Effector memory CD8-positive, alpha-beta T cell (primary cell): Measurements from ENCODE around the gene TCF12.

Source experiments
- ATAC-seq: fragments of 150-1000 bp; cut with Tn5 transposase; replicated peaks from 2 replicates; pipeline ENCODE4 v1.10.0; 2021; ENCODE audit warnings: mild to moderate bottlenecking, moderate library complexity
- DNase-seq, 3 experiments: peaks; one replicate each; pipeline ENCODE4 v3.0.0; 2021
- H3K27ac Mint-ChIP-seq, 2 donors: one replicate each; pipeline ENCODE4 v1.8.0; 2022; ENCODE audit warnings: mild to moderate bottlenecking in 2 of 2, mixed read lengths in 2 of 2, moderate library complexity in 2 of 2
- H3K27me3 Mint-ChIP-seq, 2 donors: one replicate each; pipeline ENCODE4 v1.8.0; 2022; ENCODE audit warnings: mixed read lengths in 2 of 2
- H3K36me3 Mint-ChIP-seq: one replicate; pipeline ENCODE4 v1.8.0; 2022; ENCODE audit warnings: mild to moderate bottlenecking, moderate library complexity, mixed read lengths; ENCODE audit not compliant: insufficient read depth
- H3K4me1 Mint-ChIP-seq, 2 donors: one replicate each; pipeline ENCODE4 v1.8.0; 2022; ENCODE audit warnings: low read depth in 2 of 2, mixed read lengths in 2 of 2
- H3K4me3 Mint-ChIP-seq, 2 donors: one replicate each; pipeline ENCODE4 v1.8.0; 2022; ENCODE audit warnings: mild to moderate bottlenecking in 2 of 2, mixed read lengths in 2 of 2, moderate library complexity in 2 of 2
- H3K9me3 Mint-ChIP-seq, 2 donors: one replicate each; pipeline ENCODE4 v1.8.0; 2022; ENCODE audit warnings: mixed read lengths in 2 of 2
- total RNA-seq, 9 experiments: gene quantifications; one replicate each; lab custom pipeline; 2026; lab: John Stamatoyannopoulos, UW

TCF12 gene
- 111 to 167 (median 127) reads per million in 9 experiments for total RNA-seq

GRCh38 chr15:56918046-56918938 lies at the start of gene TCF12:
TSS of gene TCF12 (plus strand) at chr15:56918644. CDS start at chr15:56919914, 1,270 bp downstream.
- Mint-ChIP-seq H3K4me1 (peaks cover 27 to 40% of the 10 kb centered on the region in 2 donors), H3K4me3 (peak within 1 kb of the TSS; percentile 87 to 88), H3K9me3 (no peaks in the 10 kb centered on the region), H3K27me3 (no peaks in the 10 kb centered on the region), H3K27ac (peak within 1 kb of the TSS; percentile 90 to 93), H3K36me3 (peaks cover 22% of the 10 kb centered on the region)
- DNase-seq, result peak; percentile 83 to 86 (median 86)
- peak; percentile 69 for ATAC-seq

GRCh38 chr15:56869573-56869972 lies 48.9 kb upstream of the TCF12 start:
- no peak overlapping the region for H3K27ac Mint-ChIP-seq
- no peak for ATAC-seq
- H3K4me1 Mint-ChIP-seq, result no peaks in the 10 kb centered on the region
- DNase-seq, result no peak
- H3K4me3 Mint-ChIP-seq, result no peak overlapping the region
- H3K36me3 Mint-ChIP-seq, result peaks cover 2% of the 10 kb centered on the region
- no peaks in the 10 kb centered on the region for H3K27me3 Mint-ChIP-seq
- no peaks in the 10 kb centered on the region for H3K9me3 Mint-ChIP-seq

GRCh38 chr15:56871185-56871584 lies 47.3 kb upstream of the TCF12 start:
- no peak for DNase-seq
- no peak overlapping the region for H3K4me3 Mint-ChIP-seq
- no peaks in the 10 kb centered on the region for H3K27me3 Mint-ChIP-seq
- H3K36me3 Mint-ChIP-seq, result peaks cover 2% of the 10 kb centered on the region
- no peak for ATAC-seq
- H3K9me3 Mint-ChIP-seq, result no peaks in the 10 kb centered on the region
- no peaks in the 10 kb centered on the region for H3K4me1 Mint-ChIP-seq
- no peak overlapping the region for H3K27ac Mint-ChIP-seq

GRCh38 chr15:56871867-56872266 lies 46.6 kb upstream of the TCF12 start:
- Mint-ChIP-seq H3K27ac (no peak overlapping the region), H3K4me1 (no peaks in the 10 kb centered on the region)
- no peak for DNase-seq

GRCh38 chr15:56877255-56877970 lies 41.0 kb upstream of the TCF12 start:
- Mint-ChIP-seq H3K27me3 (no peaks in the 10 kb centered on the region), H3K9me3 (no peaks in the 10 kb centered on the region), H3K27ac (no peak overlapping the region), H3K4me1 (no peaks in the 10 kb centered on the region), H3K4me3 (no peak overlapping the region), H3K36me3 (peaks cover 3% of the 10 kb centered on the region)
- no peak for ATAC-seq
- DNase-seq, result no peak

More at GRCh38 chr15:56871867-56872266, 46.6 kb upstream of the TCF12 start:
- ATAC-seq, result no peak
- no peak overlapping the region for H3K4me3 Mint-ChIP-seq
- no peaks in the 10 kb centered on the region for H3K9me3 Mint-ChIP-seq
- H3K27me3 Mint-ChIP-seq, result no peaks in the 10 kb centered on the region
- peaks cover 2% of the 10 kb centered on the region for H3K36me3 Mint-ChIP-seq

GRCh38 chr15:56879502-56879901 lies 38.9 kb upstream of the TCF12 start:
- Mint-ChIP-seq H3K27ac (no peak overlapping the region), H3K27me3 (no peaks in the 10 kb centered on the region), H3K4me3 (no peak overlapping the region), H3K4me1 (no peaks in the 10 kb centered on the region), H3K9me3 (no peaks in the 10 kb centered on the region), H3K36me3 (peaks cover 3% of the 10 kb centered on the region)
- DNase-seq, result no peak
- no peak for ATAC-seq

GRCh38 chr15:56883088-56883487 lies 35.4 kb upstream of the TCF12 start:
- no peak for DNase-seq
- Mint-ChIP-seq H3K27me3 (no peaks in the 10 kb centered on the region), H3K4me3 (no peak overlapping the region), H3K9me3 (no peaks in the 10 kb centered on the region), H3K27ac (peak overlapping the region in 1 of 2 donors; percentile 38), H3K36me3 (peaks cover 11% of the 10 kb centered on the region), H3K4me1 (peaks cover 13 to 14% of the 10 kb centered on the region in 2 donors)
- ATAC-seq, result no peak

GRCh38 chr15:56886363-56886931 lies 32.0 kb upstream of the TCF12 start:
- DNase-seq, result peak in 1 of 3 experiments; percentile 9
- peak; percentile 44 for ATAC-seq
- Mint-ChIP-seq H3K9me3 (no peaks in the 10 kb centered on the region), H3K36me3 (peaks cover 17% of the 10 kb centered on the region), H3K4me3 (peak overlapping the region; percentile 91 to 92), H3K4me1 (peaks cover 15 to 22% of the 10 kb centered on the region in 2 donors), H3K27me3 (no peaks in the 10 kb centered on the region), H3K27ac (peak overlapping the region; percentile 95 to 96)

GRCh38 chr15:56886932-56887781 lies 31.3 kb upstream of the TCF12 start:
- Mint-ChIP-seq H3K4me1 (peaks cover 15 to 22% of the 10 kb centered on the region in 2 donors), H3K4me3 (peak overlapping the region; percentile 91 to 92), H3K27ac (peak overlapping the region; percentile 95 to 96), H3K36me3 (peaks cover 13% of the 10 kb centered on the region), H3K9me3 (no peaks in the 10 kb centered on the region), H3K27me3 (no peaks in the 10 kb centered on the region)
- ATAC-seq, result peak; percentile 88
- DNase-seq, result peak; percentile 67 to 74 (median 70)

DNA sequence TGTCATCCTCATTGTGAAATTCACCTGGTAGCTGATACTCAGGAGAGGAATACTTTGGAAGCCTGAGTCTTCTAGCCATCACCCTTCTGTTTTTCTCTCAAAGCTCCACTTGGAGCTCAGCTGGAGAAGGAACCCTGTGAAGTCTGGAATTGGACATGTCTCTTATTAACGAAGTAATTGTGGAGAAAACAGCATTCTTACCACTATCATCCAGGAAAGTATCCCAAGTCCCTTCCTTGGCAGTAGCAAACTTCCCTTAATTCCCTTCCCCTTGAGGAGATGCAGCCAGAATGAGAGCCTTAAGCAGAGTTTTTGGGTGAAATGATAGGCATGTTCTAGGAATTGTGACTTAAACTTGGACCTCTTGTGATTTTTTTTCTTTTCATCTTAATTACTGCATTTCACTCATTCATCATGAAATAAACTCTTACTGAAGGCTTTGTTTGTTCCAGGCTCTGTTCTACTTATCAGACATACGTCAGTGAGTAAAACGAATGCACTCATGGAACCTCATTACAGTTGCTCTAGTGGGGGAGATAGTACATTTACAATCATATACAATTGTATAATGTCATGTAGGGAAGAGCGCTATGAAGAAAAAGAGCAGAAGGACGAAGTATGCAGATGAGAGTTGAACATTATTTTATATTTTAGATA lies 30.5 kb upstream of the TCF12 start:
- Mint-ChIP-seq H3K27me3 (no peaks in the 10 kb centered on the region), H3K4me3 (peak overlapping the region; percentile 91 to 92), H3K9me3 (no peaks in the 10 kb centered on the region), H3K4me1 (peaks cover 15 to 22% of the 10 kb centered on the region in 2 donors), H3K36me3 (peaks cover 13% of the 10 kb centered on the region), H3K27ac (peak overlapping the region; percentile 95 to 96)
- no peak for DNase-seq
- ATAC-seq, result no peak

DNA sequence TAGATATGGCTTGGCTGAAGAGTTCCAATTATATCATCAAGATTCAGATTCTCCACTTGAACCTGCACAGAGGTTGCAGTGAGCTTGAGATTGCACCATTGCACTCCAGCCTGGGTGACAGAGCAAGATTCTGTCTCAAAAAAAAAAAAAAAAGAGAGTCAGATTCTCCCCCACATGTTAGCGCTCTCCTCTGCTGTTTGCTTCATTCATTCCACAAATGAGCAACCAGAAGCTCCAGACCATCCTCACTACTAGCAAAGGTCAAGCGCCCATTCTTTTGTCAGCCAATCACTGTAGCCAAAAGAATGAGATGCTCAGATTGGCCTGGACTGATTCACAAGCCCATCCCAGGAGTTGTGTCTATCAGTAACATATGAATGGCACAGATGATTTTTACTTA lies 28.4 kb upstream of the TCF12 start:
- ATAC-seq (no peak), DNase-seq (no peak)
- Mint-ChIP-seq H3K4me1 (peaks cover 15 to 22% of the 10 kb centered on the region in 2 donors), H3K27ac (no peak overlapping the region), H3K36me3 (peaks cover 13% of the 10 kb centered on the region), H3K27me3 (no peaks in the 10 kb centered on the region), H3K9me3 (no peaks in the 10 kb centered on the region), H3K4me3 (no peak overlapping the region)

GRCh38 chr15:56891852-56892440 lies 26.5 kb upstream of the TCF12 start:
- Mint-ChIP-seq H3K27ac (no peak overlapping the region), H3K36me3 (peaks cover 8% of the 10 kb centered on the region), H3K4me1 (peaks cover 8 to 15% of the 10 kb centered on the region in 2 donors), H3K27me3 (no peaks in the 10 kb centered on the region), H3K9me3 (no peaks in the 10 kb centered on the region), H3K4me3 (no peak overlapping the region)
- no peak for DNase-seq
- ATAC-seq, result no peak
